ENCODE data around the gene GLIPR2.
"Not testable (repeated sequence)": the region's sequence is repeated elsewhere in the genome, so short reads cannot be mapped to it uniquely, and the experiment has no call there.

Gene GLIPR2

DNA sequence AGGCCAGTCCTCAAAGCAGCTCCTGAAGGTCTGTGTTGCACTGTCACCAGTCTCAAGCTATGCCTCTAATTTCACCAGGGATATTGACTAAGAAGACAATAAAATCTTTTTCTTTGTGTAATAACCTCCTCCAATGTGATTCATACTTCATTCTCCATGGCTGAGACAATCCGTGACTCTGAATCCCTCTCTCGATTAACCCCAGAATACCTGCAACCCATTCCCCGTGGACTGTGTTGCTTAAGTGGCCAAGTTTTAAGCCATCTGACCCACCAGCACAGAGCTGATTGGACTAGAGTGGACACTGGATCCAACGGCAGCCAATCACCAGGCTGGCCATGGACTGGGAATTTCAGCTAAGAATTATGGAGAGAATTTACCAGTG lies 27.2 kb downstream of the GLIPR2 start:
- no peak for DNase-seq (ENCODE audit: low spot score)

DNA sequence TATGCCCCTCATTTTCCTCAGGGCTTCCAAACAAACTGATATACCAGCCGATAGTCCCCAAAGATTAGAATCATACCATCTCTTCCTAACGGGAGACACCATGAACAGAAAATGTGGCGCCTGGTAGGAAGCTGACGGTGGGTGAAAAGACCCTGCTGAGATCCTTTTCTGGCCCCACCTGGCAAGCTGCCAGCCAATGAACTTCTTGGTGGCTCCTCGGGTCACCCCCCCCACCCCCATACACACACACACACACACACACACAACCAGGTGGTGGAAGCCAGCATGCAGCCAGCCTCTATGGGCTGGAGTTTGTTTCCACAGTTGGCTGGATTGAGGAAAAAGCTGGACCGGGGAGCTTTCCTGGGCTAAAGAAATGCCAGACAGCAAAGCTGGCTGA lies 27.8 kb downstream of the GLIPR2 start:
- DNase-seq (ENCODE audit: low spot score) = no peak

DNA sequence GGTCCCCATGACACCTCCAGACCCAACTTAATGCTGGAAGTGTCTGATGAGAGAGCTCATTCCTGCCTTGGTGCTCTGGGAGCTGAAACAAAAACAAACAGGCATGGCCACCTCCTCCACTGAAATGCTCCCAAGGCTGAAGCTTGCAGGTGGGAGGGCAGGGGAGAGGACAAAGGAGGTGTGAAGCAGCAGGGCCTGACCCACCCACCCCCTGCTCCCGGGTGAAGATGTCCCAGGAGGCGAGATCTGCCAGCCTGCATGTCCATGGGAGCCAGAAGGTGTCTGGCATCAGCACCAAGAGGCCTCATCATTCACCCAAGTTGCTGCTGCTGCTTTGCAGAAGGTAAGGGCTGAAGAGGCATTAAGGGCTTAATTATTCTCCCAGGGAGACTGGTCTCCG lies 28.5 kb downstream of the GLIPR2 start:
- DNase-seq (ENCODE audit: low spot score) = no peak

DNA sequence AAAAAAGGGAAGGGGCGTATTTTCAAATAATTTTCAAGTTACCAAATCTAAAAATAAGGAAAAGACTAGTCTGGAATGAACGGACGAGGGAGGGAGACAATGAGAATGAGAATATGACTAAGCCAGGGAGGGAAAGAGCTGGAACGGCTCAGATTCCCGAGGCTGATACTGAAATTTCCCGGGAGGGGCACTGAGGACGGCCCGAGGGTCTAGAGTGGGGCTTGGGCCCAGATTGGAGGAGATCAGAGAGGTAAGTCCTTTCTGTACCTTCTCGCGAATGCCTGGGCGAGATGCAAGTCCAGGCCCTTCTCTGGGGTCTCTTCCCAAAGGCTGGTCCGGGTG lies 29.3 kb downstream of the GLIPR2 start:
- no peak for DNase-seq (ENCODE audit: low spot score)

DNA sequence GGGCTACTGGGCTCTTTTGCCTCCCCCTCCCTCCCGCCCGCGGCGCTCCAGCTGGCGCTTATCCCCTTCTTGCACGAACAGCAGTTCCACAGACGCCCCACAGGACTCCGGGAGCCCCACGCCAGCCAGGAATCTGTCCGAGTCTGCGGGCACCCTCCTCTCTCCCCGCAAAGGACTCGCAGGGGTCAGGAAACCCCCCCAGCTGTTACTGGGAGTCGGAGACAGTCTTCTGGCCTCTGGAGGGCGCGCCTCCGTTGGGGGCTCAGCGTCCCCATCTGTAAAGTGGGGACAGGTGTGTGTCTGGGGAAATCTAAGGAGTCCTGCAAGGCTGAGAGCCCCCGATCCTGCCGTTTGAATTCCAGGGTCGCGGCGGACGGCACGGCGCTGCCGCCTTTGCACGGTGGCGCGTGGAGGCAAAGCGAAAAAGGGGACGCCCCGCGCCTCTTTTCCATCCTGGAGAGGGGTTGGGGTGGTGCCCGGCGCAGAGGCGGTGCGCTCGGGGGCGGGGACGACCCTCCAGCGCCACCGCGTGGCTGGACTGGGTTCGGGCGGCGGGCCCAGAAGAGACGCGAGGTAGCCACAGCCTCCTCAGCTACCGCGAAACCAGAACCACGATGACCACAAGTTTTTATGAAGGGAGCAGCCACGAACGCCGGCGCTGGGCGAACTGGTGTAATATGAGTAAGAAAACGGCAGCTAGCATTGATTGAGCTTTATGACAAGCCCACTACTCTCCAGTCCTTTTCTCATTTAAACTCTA lies 29.8 kb downstream of the GLIPR2 start:
- peak; percentile 77 for DNase-seq (ENCODE audit: low spot score)

DNA sequence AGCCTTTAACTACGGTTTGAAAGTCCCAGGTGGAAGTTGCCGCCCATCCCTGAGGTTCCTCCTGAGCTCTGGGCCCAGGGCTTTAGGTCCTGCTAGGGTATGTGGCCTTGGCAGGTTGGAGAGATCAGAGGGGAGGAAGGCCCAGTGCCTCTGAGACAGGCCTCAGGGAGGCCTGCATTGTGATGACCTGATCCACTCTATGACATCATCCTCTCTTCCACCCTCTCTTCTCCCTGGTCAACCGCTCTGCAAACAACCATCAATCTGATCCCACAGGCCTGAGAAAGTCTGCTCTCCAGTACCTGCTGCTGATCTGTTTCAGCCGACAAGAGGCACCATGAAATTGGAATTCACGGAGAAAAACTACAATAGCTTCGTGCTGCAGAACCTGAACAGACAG lies 32.6 kb downstream of the GLIPR2 start, which contains the start of gene CCIN:
Gene CCIN, plus strand, starts transcription at position 223 of the 400 bp plus-strand sequence. Its CDS starts 115 bp downstream, at position 338.
- no peak for DNase-seq (ENCODE audit: low spot score)

DNA sequence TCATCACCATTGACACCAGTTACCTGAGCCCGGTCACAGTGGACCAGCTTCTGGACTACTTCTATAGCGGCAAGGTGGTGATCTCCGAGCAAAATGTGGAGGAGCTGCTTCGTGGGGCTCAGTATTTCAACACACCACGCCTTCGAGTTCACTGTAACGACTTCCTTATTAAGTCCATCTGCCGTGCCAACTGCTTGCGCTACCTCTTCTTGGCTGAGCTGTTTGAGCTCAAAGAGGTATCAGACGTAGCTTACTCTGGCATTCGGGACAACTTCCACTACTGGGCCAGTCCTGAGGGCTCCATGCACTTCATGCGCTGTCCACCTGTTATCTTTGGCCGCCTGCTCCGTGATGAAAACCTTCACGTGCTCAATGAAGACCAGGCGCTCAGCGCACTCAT lies 33.2 kb downstream of the GLIPR2 start:
- no peak for DNase-seq (ENCODE audit: low spot score)

DNA sequence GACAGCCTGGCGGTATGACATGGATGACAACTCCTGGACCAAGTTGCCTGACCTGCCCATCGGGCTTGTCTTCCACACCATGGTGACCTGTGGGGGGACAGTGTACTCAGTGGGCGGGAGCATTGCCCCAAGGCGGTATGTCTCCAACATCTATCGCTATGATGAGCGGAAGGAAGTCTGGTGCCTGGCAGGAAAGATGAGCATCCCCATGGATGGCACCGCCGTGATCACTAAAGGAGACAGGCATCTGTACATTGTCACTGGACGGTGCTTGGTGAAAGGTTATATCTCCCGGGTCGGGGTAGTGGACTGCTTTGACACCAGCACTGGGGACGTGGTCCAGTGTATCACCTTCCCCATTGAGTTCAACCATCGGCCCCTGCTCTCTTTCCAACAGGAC lies 34.0 kb downstream of the GLIPR2 start:
- no peak for DNase-seq (ENCODE audit: low spot score)

DNA sequence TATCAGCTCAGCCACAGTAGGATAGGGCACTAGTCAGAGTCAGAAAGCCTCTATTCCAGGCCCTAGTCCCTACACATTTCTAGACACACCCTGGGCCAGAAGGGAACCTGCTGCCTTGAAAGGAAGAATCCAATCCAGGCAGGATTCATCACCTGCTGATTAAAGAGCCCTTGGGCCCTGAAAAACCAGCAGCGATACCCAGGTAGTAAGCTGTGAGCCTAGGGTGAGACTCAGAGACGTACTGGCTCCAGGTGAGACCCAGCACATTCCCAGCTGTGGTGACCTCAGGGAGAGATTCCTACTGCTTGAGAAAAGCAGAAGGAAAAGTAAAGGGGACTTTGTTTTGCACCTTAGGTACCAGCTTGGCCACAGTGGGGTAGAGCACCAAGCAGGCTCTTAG lies 37.3 kb downstream of the GLIPR2 start:
- no peak for DNase-seq (ENCODE audit: low spot score)

DNA sequence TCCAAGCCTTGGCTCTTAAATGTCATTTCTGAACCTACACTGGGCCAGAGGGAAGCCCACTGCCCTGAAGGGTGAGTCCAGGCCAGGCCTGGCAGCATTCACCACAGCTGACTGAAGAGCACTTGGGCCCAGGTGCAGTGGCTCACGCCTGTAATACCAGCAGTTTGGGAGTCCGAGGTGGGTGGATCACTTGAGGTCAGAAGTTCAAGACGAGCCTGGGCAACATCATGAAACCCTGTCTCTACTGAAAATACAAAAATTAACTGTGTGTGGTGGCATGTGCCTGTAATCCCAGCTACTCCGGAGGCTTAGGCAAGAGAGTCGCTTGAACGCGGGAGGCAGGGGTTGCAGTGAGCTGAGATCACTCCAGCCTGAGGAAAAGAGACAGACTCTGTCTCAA lies 37.7 kb downstream of the GLIPR2 start:
- no peak for DNase-seq (ENCODE audit: low spot score)

DNA sequence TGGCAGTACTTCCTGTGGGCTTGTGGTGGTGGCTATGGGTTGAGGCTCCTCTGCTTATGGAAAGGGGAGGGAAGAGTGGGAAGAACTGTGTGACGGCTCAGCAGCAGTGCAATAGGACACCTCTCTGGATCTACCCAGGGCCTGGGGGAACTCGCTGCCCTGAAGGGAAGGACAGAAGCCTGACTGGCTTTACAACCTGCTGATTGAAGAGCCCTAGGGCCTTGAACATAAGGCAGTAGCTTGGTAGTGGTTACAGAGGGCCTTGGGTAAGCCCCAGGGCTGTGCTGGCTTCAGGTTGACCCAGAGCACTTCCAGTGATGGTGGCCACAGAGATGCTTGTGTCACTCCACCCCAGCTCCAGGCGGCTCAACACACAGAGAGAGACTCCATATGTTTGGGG lies 38.2 kb downstream of the GLIPR2 start:
- no peak for DNase-seq (ENCODE audit: low spot score)

DNA sequence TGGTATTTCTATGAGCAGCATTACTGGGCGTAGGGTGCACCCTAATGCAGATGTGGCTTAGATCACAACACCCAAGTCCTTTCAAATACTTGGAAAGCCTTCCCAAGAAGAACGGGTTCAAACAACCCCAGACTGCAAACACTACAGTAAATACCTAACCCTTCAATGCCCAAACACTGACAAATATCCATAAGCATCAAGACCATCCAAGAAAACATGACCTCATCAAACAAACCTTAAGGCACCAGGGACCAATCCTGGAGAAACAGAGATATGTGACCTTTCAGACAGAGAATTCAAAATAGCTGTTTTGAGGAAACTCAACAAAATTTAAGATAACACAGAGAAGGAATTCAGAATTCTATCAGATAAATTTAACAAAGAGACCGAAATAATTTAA lies 38.7 kb downstream of the GLIPR2 start:
- DNase-seq (ENCODE audit: low spot score) = not testable (repeated sequence)

DNA sequence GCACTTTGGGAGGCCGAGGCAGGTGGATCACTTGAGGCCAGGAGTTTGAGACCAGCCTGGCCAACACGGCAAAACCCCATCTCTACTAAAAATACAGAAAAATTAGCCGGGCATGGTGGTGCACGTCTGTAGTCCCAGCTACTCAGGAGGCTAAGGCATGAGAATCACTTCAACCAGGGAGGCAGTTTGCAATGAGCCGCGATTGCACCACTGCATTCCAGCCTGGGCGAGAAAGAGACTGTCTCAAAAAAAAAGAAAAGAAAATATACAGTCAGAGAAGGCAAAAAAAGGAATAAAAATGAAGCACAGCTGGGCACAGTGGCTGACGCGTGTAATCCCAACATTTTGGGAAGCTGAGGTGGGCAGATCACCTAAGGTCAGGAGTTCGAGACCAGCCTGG lies 40.0 kb downstream of the GLIPR2 start:
- not testable (repeated sequence) for DNase-seq (ENCODE audit: low spot score)

DNA sequence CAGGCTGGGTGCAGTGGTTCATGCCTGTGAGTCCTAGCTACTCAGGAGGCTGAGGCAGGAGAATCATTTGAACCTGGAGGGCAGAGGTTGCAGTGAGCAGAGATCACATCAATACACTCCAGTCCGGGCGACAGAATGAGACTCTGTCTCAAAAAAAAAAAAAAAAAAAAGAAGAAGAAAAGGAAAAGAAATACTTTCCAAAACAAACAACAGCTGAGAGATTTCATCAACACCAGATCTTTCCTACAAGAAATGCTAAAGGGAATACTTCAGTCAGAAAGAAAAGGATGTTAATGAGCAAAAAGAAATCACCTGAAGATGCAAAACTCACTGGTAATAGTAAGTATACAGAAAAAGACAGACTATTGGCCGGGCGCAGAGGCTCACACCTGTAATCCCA lies 41.0 kb downstream of the GLIPR2 start:
- no peak for DNase-seq (ENCODE audit: low spot score)

DNA sequence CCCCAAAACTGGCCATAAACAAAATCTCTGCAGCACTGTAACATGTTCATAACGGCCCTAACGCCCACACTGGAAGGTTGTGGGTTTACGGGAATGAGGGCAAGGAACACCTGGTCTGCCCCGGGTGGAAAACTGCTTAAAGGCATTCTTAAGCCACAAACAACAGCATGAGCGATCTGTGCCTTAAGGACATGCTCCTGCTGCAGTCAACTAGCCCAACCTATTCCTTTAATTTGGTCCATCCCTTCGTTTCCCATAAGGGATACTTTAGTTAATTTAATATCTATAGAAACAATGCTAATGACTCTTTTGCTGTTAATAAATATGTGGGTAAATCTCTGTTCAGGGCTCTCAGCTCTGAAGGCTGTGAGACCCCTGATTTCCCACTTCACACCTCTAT lies 43.7 kb downstream of the GLIPR2 start:
- not testable (repeated sequence) for DNase-seq (ENCODE audit: low spot score)

DNA sequence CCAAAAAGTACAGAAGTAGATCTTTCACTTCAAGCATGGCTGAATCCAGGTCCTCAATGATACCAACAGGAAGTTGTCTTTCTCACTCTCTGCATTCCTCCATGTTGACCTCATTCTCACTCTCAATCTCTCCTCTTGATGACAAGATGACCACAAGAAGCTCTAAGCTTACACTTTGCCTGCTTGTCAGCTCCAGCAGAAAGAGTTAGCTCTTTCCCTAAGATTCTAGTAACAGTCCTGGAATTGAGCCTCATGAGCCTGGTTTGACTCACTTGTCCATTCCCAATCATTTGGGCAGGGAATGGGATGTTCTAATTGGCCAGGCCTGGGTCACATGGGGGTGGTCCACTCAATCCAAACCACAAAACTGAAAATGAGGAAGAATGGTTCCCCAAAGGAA lies 50.9 kb downstream of the GLIPR2 start:
- no peak for DNase-seq (ENCODE audit: low spot score)

DNA sequence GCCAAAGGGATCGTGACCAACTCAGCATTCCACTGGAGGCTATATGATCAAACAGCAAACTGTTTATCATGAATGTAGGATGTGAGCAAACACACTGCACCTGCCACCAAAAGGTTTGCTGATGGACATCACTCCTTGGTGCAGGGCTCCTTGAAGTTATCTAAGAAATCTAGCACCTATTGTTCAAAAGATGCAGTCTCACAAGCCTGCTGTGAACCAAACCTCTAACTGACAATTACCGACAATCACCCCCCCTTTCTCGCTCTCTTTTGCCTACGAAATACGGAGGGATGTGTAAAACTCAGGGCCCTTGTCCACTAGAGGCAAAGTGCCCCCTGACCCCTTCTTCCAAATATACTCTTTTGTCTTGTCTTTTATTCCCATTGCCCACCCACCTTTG lies 51.7 kb downstream of the GLIPR2 start:
- no peak for DNase-seq (ENCODE audit: low spot score)

DNA sequence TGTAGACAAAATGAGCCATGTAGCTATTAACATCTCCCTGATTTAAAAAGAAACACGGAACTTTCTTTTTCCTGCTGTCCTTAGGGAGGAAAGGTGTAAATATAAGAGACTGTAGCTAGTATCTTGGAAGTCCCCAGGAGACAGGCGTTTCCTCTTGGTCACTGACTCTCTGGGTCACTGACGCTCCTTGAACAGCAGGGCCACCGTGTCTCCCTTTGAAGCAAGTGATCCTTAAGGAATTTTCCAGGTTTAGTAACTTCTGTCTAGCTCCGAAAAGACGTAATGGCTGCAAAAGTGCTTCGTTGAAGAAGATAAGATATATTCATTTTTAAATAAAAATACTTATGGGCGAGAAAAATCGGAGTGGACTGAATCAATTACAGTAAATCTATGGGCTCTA lies 53.4 kb downstream of the GLIPR2 start:
- DNase-seq (ENCODE audit: low spot score) = no peak

DNA sequence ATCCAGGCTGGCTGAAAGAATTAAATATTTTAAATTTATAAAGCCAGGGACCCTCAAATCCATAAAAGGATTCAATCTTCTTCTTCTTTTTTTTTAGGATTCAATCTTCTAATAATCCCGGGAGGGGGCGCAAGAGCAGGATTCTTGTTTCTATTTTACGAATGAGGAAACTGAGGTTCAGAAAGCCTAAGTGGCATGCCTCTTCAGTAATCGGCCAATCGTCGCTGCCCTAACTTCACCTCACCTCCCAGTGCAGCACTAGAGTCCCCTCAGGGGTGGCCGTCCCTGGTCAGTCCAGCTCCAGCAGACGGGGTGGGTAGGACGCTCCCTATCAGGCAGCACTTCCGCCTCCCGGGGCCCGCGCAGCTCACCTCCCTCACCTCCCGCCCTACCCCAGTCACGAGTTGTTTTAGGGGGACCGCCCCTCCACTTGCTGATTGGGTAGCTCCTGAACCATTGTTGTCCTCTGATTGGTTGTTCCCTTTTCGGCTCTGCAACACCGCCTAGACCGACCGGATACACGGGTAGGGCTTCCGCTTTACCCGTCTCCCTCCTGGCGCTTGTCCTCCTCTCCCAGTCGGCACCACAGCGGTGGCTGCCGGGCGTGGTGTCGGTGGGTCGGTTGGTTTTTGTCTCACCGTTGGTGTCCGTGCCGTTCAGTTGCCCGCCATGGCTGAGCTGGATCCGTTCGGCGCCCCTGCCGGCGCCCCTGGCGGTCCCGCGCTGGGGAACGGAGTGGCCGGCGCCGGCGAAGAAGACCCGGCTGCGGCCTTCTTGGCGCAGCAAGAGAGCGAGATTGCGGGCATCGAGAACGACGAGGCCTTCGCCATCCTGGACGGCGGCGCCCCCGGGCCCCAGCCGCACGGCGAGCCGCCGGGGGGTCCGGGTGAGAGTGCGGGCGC lies 54.1 kb downstream of the GLIPR2 start, which contains the start of gene CLTA:
Gene CLTA, plus strand, starts transcription at position 534 of the 902 bp plus-strand sequence. Its CDS starts 136 bp downstream, at position 670.
- peak; percentile 97 for DNase-seq (ENCODE audit: low spot score)

DNA sequence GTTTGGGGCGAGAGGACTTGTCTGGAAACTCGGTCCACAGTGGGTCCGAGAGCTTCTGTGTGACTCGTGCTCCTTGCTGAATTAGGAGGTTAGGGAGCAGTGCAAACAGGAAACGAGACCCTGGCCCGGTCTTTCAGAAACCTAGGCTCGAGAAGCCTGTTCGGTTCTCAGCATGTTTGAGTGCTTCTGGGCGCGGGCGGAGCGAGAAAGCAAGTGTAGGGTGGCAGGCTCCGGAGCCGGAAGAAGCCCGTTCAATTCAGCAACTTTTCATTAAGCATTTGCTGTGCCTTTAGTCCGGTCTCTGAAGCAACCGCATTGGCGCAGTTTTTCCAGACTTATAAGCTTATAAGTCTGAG lies 54.7 kb downstream of the GLIPR2 start:
- DNase-seq (ENCODE audit: low spot score) = peak; percentile 31

DNA sequence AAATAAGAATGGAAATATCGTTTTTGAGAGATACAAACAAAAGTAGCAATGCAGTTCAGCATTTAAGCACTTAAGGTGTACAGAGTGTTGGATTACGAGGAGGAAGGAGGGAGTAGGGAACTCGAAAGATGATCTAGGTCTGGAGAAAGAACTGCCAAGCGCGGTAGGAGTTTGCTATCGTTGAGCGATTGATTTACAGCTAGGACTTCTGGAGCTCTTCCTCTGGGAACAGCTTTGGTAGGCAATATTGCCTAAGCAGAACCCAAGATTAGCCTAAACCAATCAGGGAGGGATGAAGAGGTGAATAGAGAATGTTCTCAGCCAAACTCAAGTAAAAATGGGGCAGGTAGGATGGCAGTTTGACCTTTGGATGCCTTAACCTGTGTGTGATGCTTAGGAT lies 55.2 kb downstream of the GLIPR2 start:
- no peak for DNase-seq (ENCODE audit: low spot score)

DNA sequence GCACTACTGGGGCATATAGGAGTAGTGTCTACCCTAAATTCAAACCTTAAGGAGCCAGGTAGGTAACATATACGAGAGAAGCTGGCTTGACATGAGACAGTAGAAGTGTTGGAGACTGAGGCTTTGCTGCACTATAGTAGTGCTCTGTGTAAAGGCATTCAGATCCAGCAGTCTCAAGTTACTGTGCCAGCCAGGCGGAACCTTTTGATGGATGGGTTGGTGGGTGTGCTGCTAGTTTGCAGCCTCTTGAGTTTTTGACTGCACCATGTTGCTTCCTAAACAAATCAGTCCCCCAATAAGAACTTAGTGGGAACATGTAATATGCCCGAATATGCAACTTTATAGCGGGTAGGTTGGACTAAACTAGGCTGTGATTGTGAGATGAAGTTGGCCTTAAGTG lies 55.7 kb downstream of the GLIPR2 start:
- no peak for DNase-seq (ENCODE audit: low spot score)

DNA sequence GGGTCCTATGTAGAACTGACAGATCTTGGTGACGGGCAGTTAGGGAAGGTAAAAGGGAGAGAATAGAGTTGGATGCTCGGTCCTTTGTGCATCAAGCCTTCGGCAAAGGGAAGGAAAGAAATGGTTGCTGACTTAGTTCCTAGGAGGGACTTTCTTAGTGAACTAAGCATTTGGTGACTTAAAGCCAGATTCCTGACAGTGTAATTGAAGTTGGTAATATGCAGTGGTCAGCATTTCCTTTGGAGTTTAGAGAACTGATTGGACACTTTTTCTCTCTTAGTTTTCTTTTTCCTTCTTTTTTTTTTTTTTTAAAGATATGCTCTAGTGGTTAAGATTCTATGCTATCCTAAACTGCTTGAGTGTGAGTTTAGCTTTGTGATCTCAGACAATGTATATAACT lies 56.5 kb downstream of the GLIPR2 start:
- DNase-seq (ENCODE audit: low spot score) = no peak

Measured in CD4-positive, alpha-beta T cell treated with Interleukin-6 at 100 ng/mL for 8 hours (primary cell).